ENCODE results near the gene GATAD2B.
A peak's percentile ranks its signal among the peaks of the same experiment; 100 is the strongest.

The GATAD2B gene

DNA sequence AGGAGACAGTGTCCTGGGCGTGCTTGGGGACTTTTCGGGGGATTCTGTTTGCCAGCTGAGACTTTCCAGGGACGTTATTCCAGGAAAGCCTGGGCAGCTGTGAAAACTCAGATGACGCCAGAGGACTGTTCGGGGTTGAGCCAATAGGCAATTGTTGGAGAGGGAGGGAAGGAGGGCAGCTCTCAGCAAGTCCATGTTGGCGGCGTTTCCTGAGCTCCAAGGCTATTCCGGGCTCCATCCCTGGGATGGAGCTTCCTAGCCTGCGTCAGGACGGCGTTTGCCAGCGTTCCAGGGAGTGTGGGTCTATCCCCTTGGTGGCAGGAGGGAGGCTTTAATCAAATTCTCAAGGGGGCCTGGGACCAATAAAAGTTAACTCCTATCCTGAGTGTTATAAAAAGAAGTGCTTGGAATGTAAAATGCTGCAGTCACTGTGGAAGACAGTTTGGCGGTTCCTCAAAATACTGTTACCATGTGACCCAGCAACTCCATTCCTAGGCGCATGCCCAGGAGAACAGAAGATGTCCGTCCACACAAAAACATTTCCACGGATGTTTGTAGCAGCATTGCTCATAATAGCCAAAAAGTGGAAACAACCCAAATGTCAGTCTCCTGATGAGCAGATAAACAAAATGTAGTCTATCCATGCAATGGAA, 132.3 kb downstream of the GATAD2B start:
- TF ChIP-seq, protein P1, sequence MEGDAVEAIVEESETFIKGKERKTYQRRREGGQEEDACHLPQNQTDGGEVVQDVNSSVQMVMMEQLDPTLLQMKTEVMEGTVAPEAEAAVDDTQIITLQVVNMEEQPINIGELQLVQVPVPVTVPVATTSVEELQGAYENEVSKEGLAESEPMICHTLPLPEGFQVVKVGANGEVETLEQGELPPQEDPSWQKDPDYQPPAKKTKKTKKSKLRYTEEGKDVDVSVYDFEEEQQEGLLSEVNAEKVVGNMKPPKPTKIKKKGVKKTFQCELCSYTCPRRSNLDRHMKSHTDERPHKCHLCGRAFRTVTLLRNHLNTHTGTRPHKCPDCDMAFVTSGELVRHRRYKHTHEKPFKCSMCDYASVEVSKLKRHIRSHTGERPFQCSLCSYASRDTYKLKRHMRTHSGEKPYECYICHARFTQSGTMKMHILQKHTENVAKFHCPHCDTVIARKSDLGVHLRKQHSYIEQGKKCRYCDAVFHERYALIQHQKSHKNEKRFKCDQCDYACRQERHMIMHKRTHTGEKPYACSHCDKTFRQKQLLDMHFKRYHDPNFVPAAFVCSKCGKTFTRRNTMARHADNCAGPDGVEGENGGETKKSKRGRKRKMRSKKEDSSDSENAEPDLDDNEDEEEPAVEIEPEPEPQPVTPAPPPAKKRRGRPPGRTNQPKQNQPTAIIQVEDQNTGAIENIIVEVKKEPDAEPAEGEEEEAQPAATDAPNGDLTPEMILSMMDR (conservative IDR thresholded peaks at IDR 0.05), result no peak
- no peak overlapping the region for H3K27ac ChIP-seq

DNA sequence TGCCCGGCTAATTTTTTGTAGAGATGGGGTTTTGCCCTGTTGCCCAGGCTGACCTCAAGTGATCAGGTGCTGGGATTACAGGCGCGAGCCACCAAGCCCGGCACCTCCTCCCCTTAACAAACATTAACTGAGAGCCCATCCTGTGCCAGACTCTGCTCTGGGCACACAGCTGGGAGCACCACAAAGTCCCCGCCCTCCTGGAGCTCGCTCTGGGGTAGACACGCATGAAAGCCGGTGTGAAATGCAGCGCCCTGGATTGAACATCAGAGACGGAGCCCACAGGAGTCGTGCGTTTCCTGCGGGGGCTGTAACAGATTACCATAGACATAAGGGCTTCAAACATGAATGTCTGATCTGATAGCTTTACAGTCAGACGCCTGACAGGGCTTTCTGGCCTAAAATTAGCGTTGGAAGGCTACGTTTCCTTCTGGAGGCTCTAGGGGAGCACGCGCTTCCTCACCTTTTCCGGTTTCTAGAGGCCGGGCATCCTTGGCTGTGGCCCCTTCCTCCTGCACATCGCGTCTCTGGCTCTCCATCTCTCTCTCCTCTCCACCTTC, 133.2 kb downstream of the GATAD2B start:
- H3K27ac ChIP-seq, result no peak overlapping the region
- TF ChIP-seq, protein P1 (conservative IDR thresholded peaks at IDR 0.05), result no peak

DNA sequence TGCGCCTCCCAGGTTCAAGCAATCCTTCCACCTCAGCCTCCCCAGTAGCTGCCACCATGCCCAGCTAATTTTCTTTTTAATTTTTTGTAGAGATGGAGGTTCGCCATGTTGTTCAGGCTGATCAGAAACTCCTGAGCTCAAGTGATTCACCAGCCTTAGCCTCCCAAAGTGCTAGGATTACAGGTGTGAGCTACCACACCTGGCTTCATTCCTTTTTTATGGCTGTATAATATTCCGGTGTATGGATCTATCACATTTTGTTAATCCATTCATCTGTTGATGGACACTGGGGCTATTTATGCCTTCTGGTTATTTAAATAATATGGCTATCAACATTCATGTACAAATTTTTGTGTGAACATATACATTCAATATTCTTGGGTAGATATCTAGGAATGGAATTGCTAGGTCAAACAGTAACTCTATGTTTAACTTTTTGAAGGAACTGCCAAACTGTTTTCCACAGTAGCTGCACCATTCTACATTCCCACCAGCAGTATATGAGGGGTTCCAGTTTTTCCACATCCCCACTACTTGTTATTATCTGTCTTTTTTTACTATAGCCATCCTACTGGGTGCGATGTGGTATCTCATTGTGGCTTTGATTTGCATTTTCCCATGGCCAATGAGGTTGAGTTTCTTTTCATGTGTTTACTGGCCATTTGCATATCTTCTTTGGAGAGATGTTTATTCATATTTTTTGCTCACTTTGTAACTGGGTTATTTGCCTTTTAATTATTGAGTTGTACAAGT, 136.6 kb downstream of the GATAD2B start:
- TF ChIP-seq, protein P1 (conservative IDR thresholded peaks at IDR 0.05), result no peak
- H3K27ac ChIP-seq, result no peak overlapping the region

DNA sequence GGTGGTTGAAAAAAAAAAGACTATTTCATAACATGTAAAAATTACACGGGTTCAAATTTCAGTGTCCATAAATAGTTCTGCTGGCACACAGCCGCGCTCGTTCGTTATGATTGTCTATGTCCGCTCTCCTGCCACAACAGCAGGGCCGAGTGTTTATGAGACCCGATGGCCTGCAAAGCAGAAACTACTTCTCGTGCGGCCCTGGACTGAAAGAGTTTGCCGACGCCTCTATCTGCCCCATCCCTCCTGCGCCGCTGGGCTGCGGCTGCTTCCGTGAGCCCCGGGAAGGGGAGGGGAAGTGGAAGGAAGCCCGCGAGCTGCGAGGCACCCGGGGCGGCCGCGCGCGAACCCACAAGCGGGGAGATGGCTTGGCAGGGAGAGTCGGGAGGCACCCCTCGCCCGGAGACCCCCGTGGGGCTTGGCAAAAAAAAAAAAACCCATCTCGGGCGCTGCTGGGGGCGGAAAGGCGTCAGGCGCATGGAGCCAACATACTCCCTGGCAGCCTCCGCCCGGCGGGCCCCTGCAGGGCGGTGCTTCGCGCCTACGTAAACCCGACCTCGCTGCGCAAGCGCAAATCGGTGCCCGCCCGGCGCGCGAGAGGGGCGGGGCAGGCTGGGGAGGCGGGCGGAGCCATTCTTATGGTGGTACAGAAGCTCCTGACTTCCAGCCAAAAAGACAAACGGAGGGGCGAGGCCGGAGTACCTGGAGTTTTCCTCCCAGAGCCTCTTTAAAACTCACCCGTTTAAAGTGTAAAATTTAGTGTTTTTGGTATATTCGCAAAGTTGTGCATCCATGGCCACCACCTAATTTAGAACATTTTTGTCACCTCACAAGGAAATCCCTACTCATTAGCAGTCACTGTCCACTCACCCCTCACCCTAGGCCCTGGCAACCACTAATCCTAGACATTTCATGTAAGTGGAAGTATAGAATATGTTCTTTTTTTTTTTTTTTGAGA, 139.3 kb downstream of the GATAD2B start:
- peak overlapping the region; percentile 93 for H3K27ac ChIP-seq
- TF ChIP-seq, protein P1 (conservative IDR thresholded peaks at IDR 0.05), result 0 out of 2 replicates have a peak, but pooled peaks have one; percentile 23

DNA sequence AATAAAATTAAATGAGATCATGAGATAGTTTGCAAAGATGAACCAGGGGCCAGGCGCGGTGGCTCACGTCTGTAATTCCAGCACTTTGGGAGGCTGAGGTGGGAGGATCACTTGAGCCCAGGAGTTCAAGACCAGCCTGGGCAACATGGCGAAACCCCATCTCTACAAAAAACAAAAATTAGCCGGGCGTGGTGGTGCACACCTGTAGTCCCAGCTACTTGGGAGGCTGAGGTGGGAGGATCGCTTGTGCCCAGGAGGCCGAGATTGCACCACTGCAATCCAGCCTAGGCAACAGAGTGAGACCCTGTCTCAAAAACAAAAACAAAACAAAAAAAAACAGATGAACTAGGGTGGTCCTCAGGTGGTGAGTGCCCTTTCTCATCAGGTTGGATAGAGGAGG, 140.1 kb downstream of the GATAD2B start:
- peak overlapping the region; percentile 93 for H3K27ac ChIP-seq

DNA sequence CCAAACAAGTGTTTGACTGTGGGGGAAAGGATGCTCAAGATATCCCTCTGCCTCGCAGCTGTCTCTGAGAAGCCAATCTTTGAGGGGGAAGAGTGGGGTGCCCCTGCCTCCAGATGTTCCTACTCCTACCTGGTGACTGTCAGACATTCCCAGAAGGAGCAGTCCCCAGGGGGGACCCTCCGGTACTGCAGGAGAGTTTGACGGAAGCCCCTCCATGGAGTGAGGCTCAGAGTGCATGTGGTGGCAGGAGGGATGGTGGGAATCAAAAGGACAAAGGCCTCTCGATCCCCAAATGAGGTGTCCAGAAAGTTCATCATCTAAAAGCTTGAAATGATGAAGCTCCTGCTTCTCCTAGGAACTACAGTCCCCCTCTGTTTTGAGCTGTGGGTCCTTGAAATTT, 142.2 kb downstream of the GATAD2B start:
- TF ChIP-seq, protein P1 (conservative IDR thresholded peaks at IDR 0.05), result no peak
- no peak overlapping the region for H3K27ac ChIP-seq

DNA sequence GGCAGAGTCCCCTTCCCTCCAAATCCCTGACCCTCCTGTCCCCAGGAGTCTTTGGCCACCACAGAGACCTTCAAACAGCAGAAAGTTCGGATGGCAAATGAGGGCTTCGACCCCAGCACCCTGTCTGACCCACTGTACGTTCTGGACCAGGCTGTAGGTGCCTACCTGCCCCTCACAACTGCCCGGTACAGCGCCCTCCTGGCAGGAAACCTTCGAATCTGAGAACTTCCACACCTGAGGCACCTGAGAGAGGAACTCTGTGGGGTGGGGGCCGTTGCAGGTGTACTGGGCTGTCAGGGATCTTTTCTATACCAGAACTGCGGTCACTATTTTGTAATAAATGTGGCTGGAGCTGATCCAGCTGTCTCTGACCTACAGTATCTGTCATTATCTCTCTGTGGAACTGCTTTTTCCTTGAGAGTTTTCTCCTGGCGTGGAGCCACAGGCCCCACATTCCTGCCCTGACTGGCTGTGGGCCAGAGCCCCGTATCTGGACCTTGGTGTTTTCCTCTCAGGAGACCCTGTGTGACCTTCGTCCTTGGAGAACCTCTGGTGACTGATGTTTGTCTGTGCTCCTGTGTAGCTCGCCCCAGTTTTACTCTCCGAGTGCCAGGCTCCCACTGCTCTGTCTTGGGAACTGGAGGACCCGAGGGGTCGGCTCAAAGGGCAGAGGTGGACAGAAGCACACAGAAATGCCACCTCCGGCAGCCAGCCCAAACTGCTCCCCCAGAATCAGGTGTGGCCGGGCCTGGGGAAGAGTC, 142.8 kb downstream of the GATAD2B start:
- H3K27ac ChIP-seq, result no peak overlapping the region
- TF ChIP-seq, protein P1 (conservative IDR thresholded peaks at IDR 0.05), result no peak

Measured in VCaP (cell line).